ENCODE results near the gene OR13J1.
A peak's percentile ranks its signal among the peaks of the same experiment; 100 is the strongest.

Gene OR13J1

GRCh38 chr9:35882263-35882848, 12.2 kb upstream of the OR13J1 start:
- no peaks in the 10 kb centered on the region for H3K4me1 Mint-ChIP-seq
- H3K36me3 Mint-ChIP-seq: peaks cover 4% of the 10 kb centered on the region
- peak overlapping the region; percentile 20 for H3K27ac Mint-ChIP-seq
- peaks cover 5% of the 10 kb centered on the region for H3K9me3 Mint-ChIP-seq
- H3K4me3 Mint-ChIP-seq: no peak overlapping the region
- H3K27me3 Mint-ChIP-seq: peaks cover 3% of the 10 kb centered on the region

GRCh38 chr9:35872505-35872904, 2.3 kb upstream of the OR13J1 start:
- H3K9me3 Mint-ChIP-seq: peaks cover 4% of the 10 kb centered on the region
- peaks cover 3% of the 10 kb centered on the region for H3K36me3 Mint-ChIP-seq
- H3K27me3 Mint-ChIP-seq: peaks cover 1% of the 10 kb centered on the region
- no peak overlapping the region for H3K4me3 Mint-ChIP-seq
- no peaks in the 10 kb centered on the region for H3K4me1 Mint-ChIP-seq
- H3K27ac Mint-ChIP-seq: no peak overlapping the region

- Mint-ChIP-seq H3K4me1 (no peaks in the 10 kb centered on the region), H3K27me3 (no peaks in the 10 kb centered on the region), H3K4me3 (no peak overlapping the region), H3K27ac (no peak overlapping the region), H3K36me3 (no peaks in the 10 kb centered on the region), H3K9me3 (no peaks in the 10 kb centered on the region)
Measured at GRCh38 chr9:35871545-35871944, 1.3 kb upstream of the OR13J1 start.

- Mint-ChIP-seq H3K27ac (no peak overlapping the region), H3K9me3 (no peaks in the 10 kb centered on the region), H3K36me3 (no peaks in the 10 kb centered on the region), H3K27me3 (peaks cover 3% of the 10 kb centered on the region), H3K4me1 (no peaks in the 10 kb centered on the region), H3K4me3 (no peak overlapping the region)
Measured at GRCh38 chr9:35869621-35870216, 482 bp downstream of the OR13J1 start.

GRCh38 chr9:35868933-35869332, 1.3 kb downstream of the OR13J1 start:
- H3K27ac Mint-ChIP-seq: no peak overlapping the region
- no peaks in the 10 kb centered on the region for H3K4me1 Mint-ChIP-seq
- no peaks in the 10 kb centered on the region for H3K9me3 Mint-ChIP-seq
- no peak overlapping the region for H3K4me3 Mint-ChIP-seq
- peaks cover 3% of the 10 kb centered on the region for H3K27me3 Mint-ChIP-seq
- H3K36me3 Mint-ChIP-seq: no peaks in the 10 kb centered on the region

- no peaks in the 10 kb centered on the region for H3K9me3 Mint-ChIP-seq
- peaks cover 4% of the 10 kb centered on the region for H3K27me3 Mint-ChIP-seq
- H3K27ac Mint-ChIP-seq: no peak overlapping the region
- no peaks in the 10 kb centered on the region for H3K4me1 Mint-ChIP-seq
- no peak overlapping the region for H3K4me3 Mint-ChIP-seq
- H3K36me3 Mint-ChIP-seq: no peaks in the 10 kb centered on the region
Measured at GRCh38 chr9:35867538-35867937, 2.7 kb downstream of the OR13J1 start.

- Mint-ChIP-seq H3K9me3 (no peaks in the 10 kb centered on the region), H3K4me1 (no peaks in the 10 kb centered on the region), H3K36me3 (no peaks in the 10 kb centered on the region), H3K27ac (no peak overlapping the region), H3K27me3 (peaks cover 4% of the 10 kb centered on the region), H3K4me3 (no peak overlapping the region)
Measured at GRCh38 chr9:35864695-35865255, 5.4 kb downstream of the OR13J1 start.

- Mint-ChIP-seq H3K27ac (no peak overlapping the region), H3K9me3 (no peaks in the 10 kb centered on the region), H3K4me1 (peaks cover 6% of the 10 kb centered on the region), H3K4me3 (no peak overlapping the region), H3K27me3 (peaks cover 4% of the 10 kb centered on the region), H3K36me3 (no peaks in the 10 kb centered on the region)
Measured at GRCh38 chr9:35863583-35863982, 6.6 kb downstream of the OR13J1 start.

GRCh38 chr9:35862328-35862727, 7.9 kb downstream of the OR13J1 start:
- H3K4me3 Mint-ChIP-seq: no peak overlapping the region
- H3K27me3 Mint-ChIP-seq: peaks cover 4% of the 10 kb centered on the region
- H3K9me3 Mint-ChIP-seq: no peaks in the 10 kb centered on the region
- no peak overlapping the region for H3K27ac Mint-ChIP-seq
- peaks cover 6% of the 10 kb centered on the region for H3K4me1 Mint-ChIP-seq
- no peaks in the 10 kb centered on the region for H3K36me3 Mint-ChIP-seq

- H3K27ac Mint-ChIP-seq: no peak overlapping the region
- H3K9me3 Mint-ChIP-seq: no peaks in the 10 kb centered on the region
- no peaks in the 10 kb centered on the region for H3K36me3 Mint-ChIP-seq
- H3K4me3 Mint-ChIP-seq: no peak overlapping the region
- peaks cover 6% of the 10 kb centered on the region for H3K4me1 Mint-ChIP-seq
- H3K27me3 Mint-ChIP-seq: peaks cover 4% of the 10 kb centered on the region
Measured at GRCh38 chr9:35861161-35861897, 8.9 kb downstream of the OR13J1 start.

- Mint-ChIP-seq H3K27ac (no peak overlapping the region), H3K4me1 (peaks cover 6% of the 10 kb centered on the region), H3K36me3 (no peaks in the 10 kb centered on the region), H3K27me3 (peaks cover 1% of the 10 kb centered on the region), H3K4me3 (no peak overlapping the region), H3K9me3 (no peaks in the 10 kb centered on the region)
Measured at GRCh38 chr9:35859990-35860339, 10.2 kb downstream of the OR13J1 start.

GRCh38 chr9:35859310-35859989, 10.8 kb downstream of the OR13J1 start:
- no peak overlapping the region for H3K27ac Mint-ChIP-seq

GRCh38 chr9:35858458-35858857, 11.7 kb downstream of the OR13J1 start:
- H3K36me3 Mint-ChIP-seq: no peaks in the 10 kb centered on the region
- no peak overlapping the region for H3K4me3 Mint-ChIP-seq
- peaks cover 6% of the 10 kb centered on the region for H3K4me1 Mint-ChIP-seq
- no peaks in the 10 kb centered on the region for H3K9me3 Mint-ChIP-seq
- no peak overlapping the region for H3K27ac Mint-ChIP-seq
- peaks cover 1% of the 10 kb centered on the region for H3K27me3 Mint-ChIP-seq

More at GRCh38 chr9:35859310-35859989, 10.8 kb downstream of the OR13J1 start:
- H3K4me1 Mint-ChIP-seq: peaks cover 6% of the 10 kb centered on the region
- peaks cover 1% of the 10 kb centered on the region for H3K27me3 Mint-ChIP-seq
- H3K4me3 Mint-ChIP-seq: no peak overlapping the region
- H3K36me3 Mint-ChIP-seq: no peaks in the 10 kb centered on the region
- no peaks in the 10 kb centered on the region for H3K9me3 Mint-ChIP-seq

GRCh38 chr9:35856882-35857281, 13.3 kb downstream of the OR13J1 start:
- Mint-ChIP-seq H3K27me3 (no peaks in the 10 kb centered on the region), H3K9me3 (no peaks in the 10 kb centered on the region), H3K27ac (no peak overlapping the region), H3K4me3 (no peak overlapping the region), H3K36me3 (no peaks in the 10 kb centered on the region), H3K4me1 (peaks cover 6% of the 10 kb centered on the region)

GRCh38 chr9:35856206-35856605, 14.0 kb downstream of the OR13J1 start:
- no peak overlapping the region for H3K4me3 Mint-ChIP-seq
- H3K4me1 Mint-ChIP-seq: peaks cover 6% of the 10 kb centered on the region

More at GRCh38 chr9:35856206-35856605, 14.0 kb downstream of the OR13J1 start:
- H3K27me3 Mint-ChIP-seq: no peaks in the 10 kb centered on the region
- no peaks in the 10 kb centered on the region for H3K9me3 Mint-ChIP-seq
- H3K36me3 Mint-ChIP-seq: no peaks in the 10 kb centered on the region
- H3K27ac Mint-ChIP-seq: no peak overlapping the region
